HEK293T (cell line): ENCODE data around the gene SORCS3.

Experiments
- ARNT ChIP-seq: fragments of 450-650 bp; IDR thresholded peaks from 2 replicates; pipeline ENCODE4 v1.6.1; 2017; ENCODE audit warnings: mild to moderate bottlenecking
- BHLHE40 ChIP-seq: fragments of 450-650 bp; IDR thresholded peaks from 2 replicates; pipeline ENCODE4 v1.6.1; 2016; ENCODE audit warnings: mild to moderate bottlenecking, moderate library complexity, borderline replicate concordance
- ELF4 ChIP-seq: fragments of 450-650 bp; IDR thresholded peaks from 2 replicates; pipeline ENCODE4 v1.6.1; 2017; ENCODE audit warnings: antibody characterized with exemption
- FOXA1 ChIP-seq: fragments of 450-650 bp; IDR thresholded peaks from 2 replicates; pipeline ENCODE4 v1.6.1; 2016; ENCODE audit warnings: mild to moderate bottlenecking
- FOXK2 ChIP-seq: fragments of 450-650 bp; IDR thresholded peaks from 2 replicates; pipeline ENCODE4 v1.6.1; 2016; ENCODE audit warnings: mild to moderate bottlenecking
- FOXM1 ChIP-seq: fragments of 450-650 bp; IDR thresholded peaks from 2 replicates; pipeline ENCODE4 v1.6.1; 2017; ENCODE audit warnings: mild to moderate bottlenecking, borderline replicate concordance
- LEF1 ChIP-seq: fragments of 450-650 bp; IDR thresholded peaks from 2 replicates; pipeline ENCODE4 v1.6.1; 2017; ENCODE audit warnings: mild to moderate bottlenecking, borderline replicate concordance
- NFRKB ChIP-seq: fragments of 450-650 bp; IDR thresholded peaks from 2 replicates; pipeline ENCODE4 v1.6.1; 2016; ENCODE audit warnings: mild to moderate bottlenecking, moderate library complexity
- SP1 ChIP-seq: fragments of 450-650 bp; IDR thresholded peaks from 2 replicates; pipeline ENCODE4 v1.6.1; 2017
- TARDBP ChIP-seq: fragments of 450-650 bp; IDR thresholded peaks from 2 replicates; pipeline ENCODE4 v1.6.1; 2016

DNA sequence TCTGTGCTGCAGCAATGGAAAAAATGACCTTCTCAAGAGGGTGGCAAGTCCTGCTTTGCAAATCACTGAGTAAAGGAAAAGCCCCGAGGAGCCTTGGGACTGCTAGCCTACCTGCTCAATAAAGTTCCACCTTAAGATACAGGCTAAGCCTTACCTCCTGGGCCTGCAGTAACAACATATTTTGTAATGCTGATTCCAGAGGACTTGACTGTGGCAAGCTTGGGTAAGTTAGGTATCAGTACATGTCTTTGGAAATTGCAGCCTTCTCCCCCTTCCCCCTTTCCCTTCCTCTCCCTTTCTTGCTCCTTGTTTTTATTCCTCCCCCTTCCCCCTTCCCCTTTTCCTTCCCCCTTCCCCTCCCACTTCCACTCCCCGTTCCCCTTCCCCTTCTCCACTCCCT is 126.2 kb downstream of the SORCS3 start:
- TF ChIP-seq BHLHE40: no peak
- no peak for TF ChIP-seq FOXA1
- no peak for TF ChIP-seq FOXM1
- TF ChIP-seq SP1: no peak
- no peak for TF ChIP-seq TARDBP
- no peak for TF ChIP-seq FOXK2
- TF ChIP-seq ELF4: no peak
- no peak for TF ChIP-seq ARNT
- TF ChIP-seq LEF1: no peak
- TF ChIP-seq NFRKB: no peak
